WTC11 (cell line): Measurements from ENCODE around the gene GSK3B. TPM values are rescaled to one million over a fixed set of nuclear protein-coding genes. Genes with fewer than 3 reads are reported as not detected.

Experiments
- ATAC-seq: fragments of 200-7000 bp; cut with Tn5 transposase; 2 replicates; pipeline ENCODE4 v1.10.0; 2021; ENCODE audit warnings: mild to moderate bottlenecking, moderate library complexity
- CTCF ChIA-PET: fragments of 300-600 bp; sonication (Branson Sonifier 250); formaldehyde crosslinking; loops from one replicate; lab custom pipeline; 2021; ENCODE audit warnings: antibody characterized with exemption; lab: Charles Lee
- POLR2A ChIA-PET: fragments of 350-600 bp; sonication (Branson Sonifier 250); formaldehyde crosslinking; loops from one replicate; lab custom pipeline; 2021; ENCODE audit warnings: antibody characterized with exemption; lab: Charles Lee
- DNase-seq: peaks from one replicate; pipeline ENCODE4 v3.0.0; 2021; ENCODE audit warnings: low spot score
- H3K27ac Mint-ChIP-seq: 2 replicates; pipeline ENCODE4 v1.8.0; 2021; ENCODE audit warnings: mixed read lengths
- H3K27me3 Mint-ChIP-seq: 2 replicates; pipeline ENCODE4 v1.8.0; 2021; ENCODE audit warnings: low read depth, mild to moderate bottlenecking, moderate library complexity, mixed read lengths
- H3K36me3 Mint-ChIP-seq: 2 replicates; pipeline ENCODE4 v1.8.0; 2021; ENCODE audit warnings: mixed read lengths
- H3K4me1 Mint-ChIP-seq: 2 replicates; pipeline ENCODE4 v1.8.0; 2022; ENCODE audit warnings: mixed read lengths
- H3K4me3 Mint-ChIP-seq: 2 replicates; pipeline ENCODE4 v1.8.0; 2021; ENCODE audit warnings: mild to moderate bottlenecking, moderate library complexity, mixed read lengths
- H3K9me3 Mint-ChIP-seq: 2 replicates; pipeline ENCODE4 v1.8.0; 2021; ENCODE audit warnings: mixed read lengths
- ATF1 ChIP-seq: sonication (generic); formaldehyde crosslinking; IDR thresholded peaks from 2 replicates; pipeline ENCODE4 v1.8.1; 2023; ENCODE audit warnings: mild to moderate bottlenecking, moderate library complexity, missing genetic modification reagents
- CDX4 ChIP-seq: fragments of 250-450 bp; sonication (Bioruptor Pico); IDR thresholded peaks from 2 replicates; pipeline ENCODE4 v1.9.0; 2021; ENCODE audit warnings: moderate library complexity, mild to moderate bottlenecking, inconsistent platforms, borderline replicate concordance
- EMX1 ChIP-seq: fragments of 250-450 bp; sonication (Bioruptor Pico); IDR thresholded peaks from 2 replicates; pipeline ENCODE4 v1.8.0; 2021; ENCODE audit warnings: mild to moderate bottlenecking
- ERG ChIP-seq: fragments of 250-450 bp; sonication (Bioruptor Pico); IDR thresholded peaks from 2 replicates; pipeline ENCODE4 v1.8.0; 2021; ENCODE audit warnings: mild to moderate bottlenecking
- FOXJ3 ChIP-seq: sonication (generic); formaldehyde crosslinking; IDR thresholded peaks from 2 replicates; pipeline ENCODE4 v1.9.0; 2021; ENCODE audit warnings: missing genetic modification reagents, mild to moderate bottlenecking, borderline replicate concordance
- IRF2 ChIP-seq: sonication (generic); formaldehyde crosslinking; IDR thresholded peaks from 2 replicates; pipeline ENCODE4 v1.8.0; 2022; ENCODE audit warnings: low read depth, missing genetic modification reagents, borderline replicate concordance
- JAZF1 ChIP-seq: fragments of 250-450 bp; sonication (Bioruptor Pico); IDR thresholded peaks from 2 replicates; pipeline ENCODE4 v1.9.0; 2021; ENCODE audit warnings: moderate library complexity, mild to moderate bottlenecking, inconsistent platforms
- NR2C2 ChIP-seq: sonication (generic); formaldehyde crosslinking; IDR thresholded peaks from 2 replicates; pipeline ENCODE4 v1.8.0; 2022; ENCODE audit warnings: mild to moderate bottlenecking, missing genetic modification reagents
- PREB ChIP-seq: sonication (generic); formaldehyde crosslinking; IDR thresholded peaks from 2 replicates; pipeline ENCODE4 v1.8.1; 2022; ENCODE audit warnings: mild to moderate bottlenecking, missing genetic modification reagents, moderate library complexity, borderline replicate concordance
- RELA ChIP-seq: sonication (generic); formaldehyde crosslinking; IDR thresholded peaks from 2 replicates; pipeline ENCODE4 v1.8.1; 2022; ENCODE audit warnings: missing genetic modification reagents, mild to moderate bottlenecking, borderline replicate concordance
- ZBTB21 ChIP-seq: sonication (generic); formaldehyde crosslinking; IDR thresholded peaks from 2 replicates; pipeline ENCODE4 v1.8.1; 2023; ENCODE audit warnings: mild to moderate bottlenecking, missing genetic modification reagents, borderline replicate concordance
- ZBTB43 ChIP-seq: sonication (generic); formaldehyde crosslinking; IDR thresholded peaks from 2 replicates; pipeline ENCODE4 v1.8.1; 2023; ENCODE audit warnings: mild to moderate bottlenecking, missing genetic modification reagents
- ZMAT4 ChIP-seq: fragments of 250-450 bp; sonication (Bioruptor Pico); IDR thresholded peaks from 2 replicates; pipeline ENCODE4 v1.9.0; 2021; ENCODE audit warnings: mild to moderate bottlenecking
- ZNF317 ChIP-seq: sonication (generic); formaldehyde crosslinking; IDR thresholded peaks from 2 replicates; pipeline ENCODE4 v1.8.1; 2023; ENCODE audit warnings: low read depth, mild to moderate bottlenecking, moderate library complexity, missing genetic modification reagents, borderline replicate concordance
- ZNF396 ChIP-seq: fragments of 250-450 bp; sonication (Bioruptor Pico); IDR thresholded peaks from 2 replicates; pipeline ENCODE4 v1.8.0; 2021; ENCODE audit warnings: mild to moderate bottlenecking, moderate library complexity, borderline replicate concordance
- ZNF423 ChIP-seq: fragments of 250-450 bp; sonication (Bioruptor Pico); IDR thresholded peaks from 2 replicates; pipeline ENCODE4 v2.1.2; 2022; ENCODE audit warnings: mild to moderate bottlenecking, moderate library complexity
- ZNF425 ChIP-seq: fragments of 250-450 bp; sonication (Bioruptor Pico); conservative IDR thresholded peaks from 2 replicates; pipeline ENCODE4 v1.9.0; 2021; ENCODE audit warnings: mild to moderate bottlenecking
- ZNF671 ChIP-seq: fragments of 250-450 bp; sonication (Bioruptor Pico); IDR thresholded peaks from 2 replicates; pipeline ENCODE4 v1.8.0; 2021; ENCODE audit warnings: mild to moderate bottlenecking
- total RNA-seq: library from RNA; stranded (reverse); gene quantifications from 3 replicates; pipeline ENCODE4 v1.2.3, GENCODE V29; 2021

GSK3B gene
- total RNA-seq, 1 experiment from 2014 or later = 48.9 TPM

- H3K36me3 Mint-ChIP-seq = peaks cover 14% of the 10 kb centered on the region
- no peaks in the 10 kb centered on the region for H3K27me3 Mint-ChIP-seq
- ChIA-PET CTCF (interaction anchor here (0.8 to 1.8 kb wide), 3 partner anchors 30 to 179 kb away, joined by 3 to 5 read pairs (median 4); no protein-coding TSS in a partner anchor), POLR2A (interaction anchor here (0.9 kb wide), 1 partner anchor 25 kb away, joined by 5 read pairs; no protein-coding TSS in a partner anchor)
- DNase-seq = no peak
- peaks cover 34% of the 10 kb centered on the region for H3K4me1 Mint-ChIP-seq
- ATAC-seq = peak; percentile 30; the same call in 1 of the 2 replicates
- no peaks in the 10 kb centered on the region for H3K9me3 Mint-ChIP-seq
- H3K27ac Mint-ChIP-seq = no peak overlapping the region
- TF ChIP-seq ZMAT4 (CRISPR knock-in tag) = no peak
- TF ChIP-seq ZBTB21 (CRISPR knock-in tag) = no peak
- no peak for TF ChIP-seq FOXJ3 (CRISPR knock-in tag)
- TF ChIP-seq ZNF671 = no peak
- TF ChIP-seq JAZF1 = no peak
- no peak for TF ChIP-seq CDX4 (CRISPR knock-in tag)
- no peak for TF ChIP-seq ZBTB43 (CRISPR knock-in tag)
- TF ChIP-seq ZNF425 = no peak
- no peak for TF ChIP-seq ZNF396
- H3K4me3 Mint-ChIP-seq = no peak overlapping the region
Measured at GRCh38 chr3:120070263-120070981, 23.8 kb downstream of the GSK3B start.

GRCh38 chr3:120067083-120067482 lies 27.2 kb downstream of the GSK3B start:
- no peak for DNase-seq
- no peaks in the 10 kb centered on the region for H3K27me3 Mint-ChIP-seq
- POLR2A ChIA-PET = interaction anchor here (0.5 to 1.5 kb wide), 2 partner anchors 26 to 53 kb away, joined by 4 to 5 read pairs; no protein-coding TSS in a partner anchor
- H3K36me3 Mint-ChIP-seq = no peaks in the 10 kb centered on the region
- peaks cover 34% of the 10 kb centered on the region for H3K4me1 Mint-ChIP-seq
- CTCF ChIA-PET = interaction anchor here (1.3 kb wide), 1 partner anchor 27 kb away, joined by 4 read pairs; no protein-coding TSS in a partner anchor
- no peak overlapping the region for H3K27ac Mint-ChIP-seq
- H3K9me3 Mint-ChIP-seq = no peaks in the 10 kb centered on the region
- H3K4me3 Mint-ChIP-seq = no peak overlapping the region
- no peak for ATAC-seq
- TF ChIP-seq EMX1 (CRISPR knock-in tag) (no peak), ZNF423 (CRISPR knock-in tag) (no peak), ATF1 (CRISPR knock-in tag) (no peak), ERG (CRISPR knock-in tag) (no peak), RELA (CRISPR knock-in tag) (no peak), IRF2 (CRISPR knock-in tag) (no peak), ZMAT4 (CRISPR knock-in tag) (no peak), ZNF317 (no peak), PREB (no peak), NR2C2 (CRISPR knock-in tag) (no peak)
